ENCODE measurements around the gene SORL1.

GRCh38 chr11:121671283-121672168 lies 219.4 kb downstream of the SORL1 start:
- TF ChIP-seq SP1 (IDR thresholded peaks at IDR 0.05; ENCODE audit: low read depth, low read length) (no peak), CTCF (IDR thresholded peaks at IDR 0.05; ENCODE audit: control extremely low read depth in 1 of 3, insufficient read depth in 1 of 3, low read depth in 1 of 3, low read length in 3 of 3) (no peak), POLR2A (IDR thresholded peaks at IDR 0.05; ENCODE audit: control extremely low read depth in 1 of 2, low read depth in 2 of 2, low read length in 2 of 2) (no peak), CREB1 (IDR thresholded peaks at IDR 0.05) (no peak), RBBP5 (IDR thresholded peaks at IDR 0.05; ENCODE audit: borderline replicate concordance, low read depth, low read length) (no peak), NRF1 (IDR thresholded peaks at IDR 0.05; ENCODE audit: low read depth, low read length) (no peak), SRF (IDR thresholded peaks at IDR 0.05; ENCODE audit: low read depth, low read length) (no peak)

Data from H1 (cell line).